GM12878 (cell line): ENCODE results near the gene TYROBP. TPM values are rescaled to one million over a fixed set of nuclear protein-coding genes. Genes with fewer than 3 reads are reported as not detected.

Experiments
- ATAC-seq: fragments of 200-7000 bp; cut with Tn5 transposase; 3 replicates; pipeline ENCODE4 v1.9.1; 2020; ENCODE audit warnings: mild to moderate bottlenecking, moderate library complexity
- BruUV-seq: library from RNA; stranded (reverse); fragments of 400-500 nt; replicated peaks from 2 replicates; lab custom pipeline; 2021; lab: Mats Ljungman, UMichigan
- CTCF ChIA-PET: fragments of 300-600 bp; sonication (Branson Sonifier 250); formaldehyde crosslinking; extraction: SDS; loops from one replicate; lab custom pipeline; 2021; ENCODE audit warnings: inconsistent platforms; lab: Yijun Ruan, JAX
- POLR2A ChIA-PET: fragments of 350-600 bp; formaldehyde crosslinking; extraction: SDS; loops from one replicate; lab custom pipeline; 2021; ENCODE audit warnings: inconsistent platforms; lab: Charles Lee
- RAD21 ChIA-PET: fragments of 300-600 bp; sonication (Branson Sonifier 250); formaldehyde crosslinking; loops from one replicate; lab custom pipeline; 2023; ENCODE audit warnings: antibody characterized with exemption; ENCODE audit not compliant: unreplicated experiment; lab: Charles Lee
- SMC1A ChIA-PET: fragments of 300-600 bp; sonication (Branson Sonifier 250); formaldehyde crosslinking; loops from one replicate; lab custom pipeline; 2023; ENCODE audit not compliant: unreplicated experiment, uncharacterized antibody; lab: Charles Lee
- DNase-seq: peaks from one replicate; pipeline ENCODE4 v3.0.0-alpha.2; 2011; ENCODE audit warnings: low read depth, low spot score
- FAIRE-seq: peaks from 3 replicates; lab custom pipeline; 2011; peaks lifted over from hg19 to GRCh38; lab: Jason Lieb, UNC
- H2AFZ ChIP-seq: 2 replicates; pipeline ENCODE4 v1.6.0; 2011; ENCODE audit warnings: low read depth, low read length, control low read depth; ENCODE audit not compliant: control insufficient read depth
- H3K27ac ChIP-seq: 2 replicates; pipeline ENCODE4 v1.5.1; 2011; ENCODE audit warnings: control low read depth; ENCODE audit not compliant: control insufficient read depth, insufficient read depth
- H3K27me3 ChIP-seq, 2 experiments: replicated peaks in 1 of 2; 2 replicates each; pipeline versions ENCODE4 v1.6.0 to v1.6.1; 2011; ENCODE audit warnings: low read length in 1 of 2; ENCODE audit not compliant: control insufficient read depth in 2 of 2, insufficient read depth in 2 of 2
- H3K36me3 ChIP-seq, 2 experiments: 2 replicates each; pipeline ENCODE4 v1.5.1; 2011; ENCODE audit warnings: low read length in 1 of 2; ENCODE audit not compliant: control insufficient read depth in 2 of 2, insufficient read depth in 2 of 2
- H3K4me1 ChIP-seq: 2 replicates; pipeline ENCODE4 v1.6.1; 2011; ENCODE audit warnings: mild to moderate bottlenecking, low read length, moderate library complexity, mixed read lengths; ENCODE audit not compliant: control insufficient read depth, insufficient read depth
- H3K4me2 ChIP-seq: 2 replicates; pipeline ENCODE4 v1.6.0; 2011; ENCODE audit warnings: control low read depth; ENCODE audit not compliant: control insufficient read depth, insufficient read depth
- H3K4me3 ChIP-seq: fragments of 200-600 bp; sonication (generic); 2 replicates; pipeline ENCODE4 v1.5.1; 2016
- H3K79me2 ChIP-seq: 2 replicates; pipeline ENCODE4 v1.6.0; 2011; ENCODE audit warnings: low read length; ENCODE audit not compliant: control insufficient read depth, insufficient read depth
- H3K9ac ChIP-seq: 2 replicates; pipeline ENCODE4 v1.8.0; 2011; ENCODE audit warnings: low read length, control low read depth, mixed read lengths; ENCODE audit not compliant: control insufficient read depth, insufficient read depth
- H3K9me3 ChIP-seq: replicated peaks from 3 replicates; pipeline ENCODE4 v1.5.1; 2011; ENCODE audit warnings: mild to moderate bottlenecking, low read length; ENCODE audit not compliant: control insufficient read depth, insufficient read depth
- H4K20me1 ChIP-seq: 2 replicates; pipeline ENCODE4 v1.6.0; 2011; ENCODE audit not compliant: control insufficient read depth, insufficient read depth
- GATAD2B ChIP-seq: fragments of 450-650 bp; conservative IDR thresholded peaks from 2 replicates; pipeline ENCODE4 v1.6.1; 2017; ENCODE audit warnings: low read depth, mild to moderate bottlenecking, moderate library complexity
- NR2C2 ChIP-seq: IDR thresholded peaks from 2 replicates; pipeline ENCODE4 v1.6.1; 2011; ENCODE audit warnings: borderline replicate concordance, low read depth; ENCODE audit not compliant: control insufficient read depth, insufficient read length
- POLR2AphosphoS5 ChIP-seq: IDR thresholded peaks from 2 replicates; pipeline ENCODE4 v1.6.1; 2011; ENCODE audit warnings: mild to moderate bottlenecking, low read length, inconsistent platforms
- ZBTB40 ChIP-seq: fragments of 450-650 bp; IDR thresholded peaks from 2 replicates; pipeline ENCODE4 v1.6.1; 2016; ENCODE audit warnings: mild to moderate bottlenecking, moderate library complexity, borderline replicate concordance
- ZNF274 ChIP-seq: IDR thresholded peaks from one replicate; pipeline ENCODE4 v1.8.0; 2011; ENCODE audit not compliant: insufficient read length, insufficient read depth
- WGBS: methylation state at CpG from one replicate; pipeline ENCODE4 v1.1.6; 2016; ENCODE audit warnings: low lambda C conversion rate; ENCODE audit not compliant: insufficient replicate concordance, insufficient coverage; ENCODE audit errors: missing lambda C conversion rate; 5-methylcytosine and 5-hydroxymethylcytosine counted together
- in situ Hi-C: fragments of 300-500 bp; cut with MboI; formaldehyde crosslinking; loops from 9 replicates; pipeline ENCODE4 v1.14.3; 2018; ENCODE audit warnings: mixed read lengths
- intact Hi-C: fragments of 100-400 bp; cut with micrococcal nuclease; formaldehyde crosslinking; loops from one replicate; pipeline ENCODE4 v1.14.2; 2022; ENCODE audit not compliant: unreplicated experiment
- polyA plus RNA-seq, 11 experiments: library from polyadenylated mRNA; depleted of rRNA in 4 of 11; unstranded in 6 of 11; stranded (reverse) in 5 of 11; fragments of >200 nt; fragmentation: Nextera tagmentation in 4 of 11; fragmentation: Illumina TruSeq in 1 of 11; extraction: Ambion mirVana in 4 of 11; extraction: Trizol in 1 of 11; gene quantifications; 1 replicate in 1 of 11; 2 replicates in 10 of 11; pipeline versions ENCODE4 v1.2.1 to v1.2.3, GENCODE V29; 2011 to 2016; ENCODE audit warnings: inconsistent platforms in 2 of 11, missing spikeins in 2 of 11, low read depth in 1 of 11
- total RNA-seq, 4 experiments: library from RNA; depleted of rRNA in 3 of 4; stranded (reverse); fragments of >200 nt in 3 of 4; fragmentation: Illumina TruSeq in 1 of 4; extraction: Trizol in 1 of 4; gene quantifications; 2 replicates each; pipeline versions ENCODE4 v1.2.1 to v1.2.3, GENCODE V29; 2013 to 2021

TYROBP gene
- total and polyA plus RNA-seq, 10 of the 15 experiments (the other 5 are each of a cell fraction or from before 2014, with no cell fraction given), result 0.33 to 2.4 (median 0.58) TPM; not detected in 2

- Histone ChIP-seq H4K20me1 (no peaks in the 10 kb centered on the region), H3K9me3 (no peaks in the 10 kb centered on the region), H3K79me2 (peaks cover 28% of the 10 kb centered on the region), H3K36me3 (peaks cover 12 to 23% of the 10 kb centered on the region in 2 experiments; a peak in 3 of 4 replicates), H3K4me3 (no peak overlapping the region), H3K27ac (no peak overlapping the region), H2AFZ (no peak overlapping the region), H3K4me2 (peak overlapping the region; percentile 40; the same call in 1 of the 2 replicates), H3K4me1 (peaks cover 4% of the 10 kb centered on the region; the same call in 1 of the 2 replicates), H3K27me3 (no peaks in the 10 kb centered on the region), H3K9ac (no peak overlapping the region)
- POLR2A ChIA-PET, result no interaction called here
- in situ Hi-C loops, result no loop called here
- DNase-seq (no peak), ATAC-seq (no peak), FAIRE-seq (no peak)
- SMC1A ChIA-PET, result no interaction called here
- TF ChIP-seq ZNF274 (no peak), POLR2AphosphoS5 (peak; percentile 49), NR2C2 (no peak), GATAD2B (no peak), ZBTB40 (no peak)
- intact Hi-C loops, result no loop called here
- no TSS peak for BruUV-seq
- WGBS, result 97% methylated on average over 21 of the region's 21 CpGs
- RAD21 ChIA-PET, result interaction anchor here (1.1 to 4.0 kb wide), 2 partner anchors 35 kb away, joined by 5 to 19 read pairs; no protein-coding TSS in a partner anchor
- CTCF ChIA-PET, result no interaction called here
These were observed 12.0 kb downstream of the TYROBP start for GRCh38 chr19:35895911-35896642.
